NCI-H748 (cell line): ENCODE measurements around the gene PDSS1.
A peak's percentile ranks its signal among the peaks of the same experiment; 100 is the strongest.
"Not testable (repeated sequence)": the region's sequence is repeated elsewhere in the genome, so short reads cannot be mapped to it uniquely, and the experiment has no call there.

Experiments used
- DNase-seq: peaks from one replicate; lab custom pipeline; 2025; ENCODE audit not compliant: unreplicated experiment; lab: John Stamatoyannopoulos, UW

Gene PDSS1, protein sequence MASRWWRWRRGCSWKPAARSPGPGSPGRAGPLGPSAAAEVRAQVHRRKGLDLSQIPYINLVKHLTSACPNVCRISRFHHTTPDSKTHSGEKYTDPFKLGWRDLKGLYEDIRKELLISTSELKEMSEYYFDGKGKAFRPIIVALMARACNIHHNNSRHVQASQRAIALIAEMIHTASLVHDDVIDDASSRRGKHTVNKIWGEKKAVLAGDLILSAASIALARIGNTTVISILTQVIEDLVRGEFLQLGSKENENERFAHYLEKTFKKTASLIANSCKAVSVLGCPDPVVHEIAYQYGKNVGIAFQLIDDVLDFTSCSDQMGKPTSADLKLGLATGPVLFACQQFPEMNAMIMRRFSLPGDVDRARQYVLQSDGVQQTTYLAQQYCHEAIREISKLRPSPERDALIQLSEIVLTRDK

DNA sequence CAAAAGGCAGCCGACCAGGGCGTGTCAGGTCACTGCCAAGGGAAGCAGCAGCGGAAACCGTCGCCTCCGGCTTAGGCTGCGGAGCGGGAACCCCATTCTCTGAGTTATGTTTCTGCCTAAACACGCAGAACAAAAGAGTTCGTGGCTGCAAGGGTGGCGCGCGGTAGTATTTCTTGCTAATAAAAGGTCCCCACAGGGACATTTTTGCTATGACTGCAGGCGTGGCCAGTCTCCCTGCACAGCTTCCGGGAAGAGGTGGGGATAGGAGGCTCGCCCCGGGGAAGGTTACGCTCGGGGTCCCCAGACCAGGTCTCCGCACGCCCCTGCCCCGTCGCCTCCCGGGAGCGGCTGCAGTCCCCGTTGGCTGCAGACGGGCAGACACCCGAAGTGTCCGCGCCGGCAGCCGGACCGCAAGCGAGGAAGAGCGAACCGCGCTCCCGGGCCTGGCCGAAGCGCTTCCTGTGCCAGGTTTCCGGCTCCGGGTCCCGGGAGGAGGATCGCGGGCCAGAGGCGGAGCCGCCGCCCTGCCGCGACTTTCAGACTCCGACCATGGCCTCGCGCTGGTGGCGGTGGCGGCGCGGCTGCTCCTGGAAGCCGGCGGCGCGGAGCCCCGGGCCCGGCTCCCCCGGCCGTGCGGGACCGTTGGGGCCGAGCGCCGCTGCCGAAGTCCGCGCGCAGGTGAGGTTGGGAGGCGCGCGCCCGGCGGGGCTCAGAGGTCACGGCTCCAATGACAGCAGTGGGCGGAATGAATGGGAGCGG lies at the start of gene PDSS1:
Gene PDSS1, plus strand, starts transcription at position 539 of the 759 bp plus-strand sequence. Its CDS starts 11 bp downstream, at position 550.
- DNase-seq: peak; percentile 71

DNA sequence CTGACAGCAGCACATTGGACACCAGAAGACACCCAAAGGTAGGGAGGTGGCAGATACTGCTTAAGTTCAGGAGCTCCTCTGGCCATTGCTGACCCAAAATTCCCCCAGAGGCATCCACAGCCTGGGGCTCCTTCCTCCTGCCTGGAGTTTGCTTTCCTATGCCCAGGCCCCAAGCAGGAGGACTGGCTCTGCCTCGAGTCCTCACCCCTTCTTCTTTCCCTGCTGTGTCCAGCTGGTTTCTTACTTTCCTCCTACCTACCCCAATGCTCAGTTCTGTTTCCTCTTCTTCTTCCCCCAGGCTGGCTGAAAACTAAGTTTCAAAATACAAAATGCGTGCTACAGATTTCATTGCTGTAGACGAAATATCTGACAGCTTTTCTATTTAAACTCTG lies 49.3 kb upstream of the PDSS1 start:
- DNase-seq: not testable (repeated sequence)

DNA sequence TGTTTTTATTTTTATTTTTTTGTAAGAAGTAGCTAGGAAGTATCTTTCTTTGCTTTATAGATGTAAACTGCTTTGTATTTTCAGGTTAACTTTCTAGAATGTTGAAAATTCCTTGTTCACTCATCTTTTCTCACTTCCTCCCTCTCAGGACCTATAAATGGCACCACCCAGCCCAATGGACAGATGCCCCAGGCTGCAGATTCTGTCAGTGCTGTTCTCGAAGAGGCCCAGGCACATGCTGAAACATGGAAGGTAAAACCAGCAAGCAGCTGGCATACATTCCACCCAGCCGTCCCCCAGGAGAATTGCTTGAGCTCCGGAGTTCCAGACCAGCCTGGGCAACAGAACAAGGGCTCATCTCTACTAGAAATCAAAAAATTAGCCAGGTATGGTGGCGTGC lies 47.1 kb upstream of the PDSS1 start:
- DNase-seq: no peak

DNA sequence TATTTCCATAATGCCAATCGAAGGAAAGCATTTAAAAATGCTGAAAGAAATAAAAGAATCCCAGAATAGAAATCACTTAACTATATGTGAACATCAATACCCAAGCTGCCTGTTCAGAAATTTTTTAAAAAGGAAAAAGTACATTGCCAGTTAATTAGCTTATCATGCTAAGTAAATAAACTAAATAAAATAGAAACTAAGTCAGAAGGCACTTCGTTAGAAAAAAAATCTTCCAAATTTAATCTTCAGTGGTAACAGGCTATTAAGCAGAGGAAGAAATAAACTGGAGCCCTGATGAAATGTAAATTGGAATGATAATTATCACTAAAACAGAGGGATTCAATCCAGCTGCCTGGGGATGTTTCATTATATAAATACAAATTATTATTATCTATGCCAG lies 46.0 kb upstream of the PDSS1 start:
- DNase-seq: not testable (repeated sequence)

DNA sequence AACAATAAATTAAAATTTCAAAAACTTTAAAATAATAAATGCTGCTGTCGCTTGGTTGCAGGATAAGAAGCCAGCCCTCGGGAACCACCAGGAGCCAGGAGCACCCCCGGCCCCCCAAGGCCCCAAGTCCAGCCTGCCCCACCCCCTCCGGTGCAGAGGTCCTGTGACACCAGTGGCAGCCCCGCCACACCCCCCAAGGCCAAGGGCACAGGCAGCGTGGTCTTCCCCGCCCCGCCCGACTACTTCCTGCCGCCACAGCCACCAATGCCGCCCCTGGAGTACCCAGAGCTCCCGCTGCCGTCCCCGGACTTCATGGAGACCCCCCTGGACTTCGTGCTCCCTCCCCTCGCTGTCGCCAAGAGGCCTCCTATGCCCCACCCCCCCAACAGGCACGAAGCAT lies 44.5 kb upstream of the PDSS1 start:
- DNase-seq: no peak

DNA sequence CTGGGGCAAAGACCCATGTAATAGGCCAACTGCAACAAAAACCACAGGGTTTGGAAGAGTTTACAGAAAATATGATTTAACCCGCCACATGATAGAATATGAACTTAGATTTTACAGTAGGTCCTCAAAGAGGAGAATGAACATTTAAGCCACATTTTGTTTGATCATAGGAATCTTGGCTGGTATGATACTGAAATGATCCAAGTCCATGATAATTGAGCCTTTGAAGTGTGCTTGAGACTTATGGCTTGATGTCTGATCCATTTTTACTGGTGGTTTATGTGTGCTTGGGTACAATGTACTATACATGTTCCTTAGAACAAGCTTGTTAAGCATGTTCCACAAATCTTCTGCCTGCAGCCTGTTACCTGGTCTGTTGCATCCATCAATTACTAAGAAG lies 41.8 kb upstream of the PDSS1 start:
- DNase-seq: no peak

DNA sequence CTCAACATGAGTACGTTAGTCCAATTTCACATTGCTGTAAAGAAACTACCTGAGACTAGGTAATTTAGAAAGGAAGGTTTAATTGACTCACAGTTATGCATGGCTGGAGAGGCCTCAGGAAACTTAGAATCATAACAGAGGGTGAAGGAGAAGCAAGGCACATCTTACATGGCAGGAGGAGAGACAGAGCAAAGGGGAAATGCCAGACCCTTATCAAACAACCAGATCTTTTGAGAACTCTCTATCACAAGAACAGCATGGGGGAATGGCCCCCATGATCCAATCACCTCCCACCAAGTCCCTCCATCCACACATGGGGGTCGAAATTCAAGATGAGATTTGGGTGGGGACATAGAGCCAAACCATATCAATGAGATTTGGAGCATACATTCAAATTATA lies 34.6 kb upstream of the PDSS1 start:
- no peak for DNase-seq

DNA sequence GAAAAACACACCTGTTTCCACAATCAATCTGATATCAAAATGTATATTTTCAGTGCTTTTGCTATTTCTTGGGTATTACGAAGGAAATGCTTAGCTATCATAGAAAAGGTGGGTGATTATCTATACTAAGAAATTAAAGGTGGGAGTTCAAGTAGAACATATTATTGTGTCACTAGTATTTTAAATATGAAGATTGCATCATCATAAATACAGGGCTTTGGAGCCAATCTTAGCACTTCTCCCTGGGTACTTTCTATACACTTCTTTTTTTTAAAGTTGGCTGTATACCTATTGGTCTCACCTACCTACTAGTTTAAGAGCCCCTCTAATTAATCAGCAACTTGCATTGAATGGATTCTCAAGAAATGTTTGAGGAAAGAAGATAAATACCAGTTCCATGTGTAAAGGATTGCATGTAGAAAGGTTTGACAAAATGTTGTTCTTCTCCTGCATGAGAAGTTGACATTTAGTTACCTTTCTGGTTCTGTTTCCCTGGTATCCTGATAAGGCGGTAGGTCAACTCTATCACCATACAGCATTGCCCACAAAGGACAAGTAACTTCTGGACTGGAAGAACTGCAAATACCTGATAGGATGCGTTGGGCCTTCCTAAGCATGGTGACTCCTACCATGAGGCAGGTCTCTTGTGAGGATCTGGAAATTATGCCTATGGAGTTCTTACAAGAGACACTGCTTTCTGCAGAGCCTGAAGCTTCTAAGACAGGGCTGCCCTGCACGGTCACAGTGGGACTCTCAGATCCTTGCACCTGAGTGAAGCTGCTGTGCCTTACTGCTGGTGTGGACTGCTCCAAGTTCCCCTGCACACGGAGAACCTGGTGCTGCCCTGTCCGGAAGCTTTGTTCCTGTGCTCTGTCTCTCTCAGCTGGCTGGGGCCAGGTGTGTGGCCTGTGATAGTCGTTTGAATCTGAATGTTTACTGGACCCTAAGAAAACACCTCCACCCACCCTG lies 32.1 kb upstream of the PDSS1 start:
- no peak for DNase-seq

DNA sequence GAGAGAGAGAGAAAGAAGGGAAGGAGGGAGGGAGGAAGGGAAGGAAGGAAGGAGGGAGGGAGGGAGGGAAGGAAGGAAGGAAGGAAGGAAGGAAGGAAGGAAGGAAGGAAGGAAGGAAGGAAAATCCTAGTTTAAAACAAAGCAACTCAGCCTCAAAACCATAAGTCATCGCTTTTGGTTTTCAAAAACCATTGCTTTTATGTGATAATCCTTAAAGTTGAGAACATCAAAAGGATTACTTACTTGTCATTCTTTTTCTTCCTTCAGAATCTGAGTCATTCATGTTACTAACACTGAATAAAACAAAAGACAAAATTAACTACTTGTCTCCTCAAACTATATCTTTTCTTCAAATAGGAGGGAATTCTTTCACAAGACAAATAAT lies 21.6 kb upstream of the PDSS1 start:
- DNase-seq: no peak

DNA sequence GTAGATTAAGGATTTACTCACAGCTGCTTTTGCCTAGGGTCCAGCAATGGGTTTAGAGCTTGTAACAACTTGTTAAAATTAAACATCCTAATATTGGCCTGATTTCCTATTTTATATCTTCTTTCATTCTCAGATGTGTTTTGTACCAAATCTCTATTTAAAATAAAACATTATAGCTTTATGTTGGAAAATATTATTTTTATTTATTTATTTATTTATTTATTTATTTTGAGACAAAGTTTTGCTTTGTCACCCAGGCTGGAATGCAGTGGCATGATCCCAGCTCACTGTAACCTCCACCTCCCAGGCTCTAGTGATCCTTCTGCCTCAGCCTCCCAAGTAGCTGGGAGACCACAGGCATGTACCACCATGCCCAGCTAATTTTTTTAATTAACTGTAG lies 17.9 kb upstream of the PDSS1 start:
- no peak for DNase-seq

DNA sequence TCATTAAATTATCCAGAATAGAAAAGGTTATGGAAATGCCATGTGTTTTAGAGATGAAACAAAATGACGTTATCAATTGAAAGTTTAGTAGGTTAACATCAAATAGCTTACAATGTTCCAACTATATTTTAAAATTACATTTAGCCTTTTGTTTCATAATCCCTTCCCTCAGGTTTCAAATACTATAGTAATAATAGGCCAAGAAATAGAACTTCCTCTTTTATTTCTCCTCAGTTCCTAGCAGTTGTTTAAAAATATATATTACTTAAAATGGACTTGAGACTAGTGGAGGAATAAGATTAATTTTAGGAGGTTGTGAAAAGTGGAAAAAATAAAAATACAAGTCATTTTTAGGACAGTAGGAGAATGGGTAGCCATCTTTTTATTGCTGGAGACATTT lies 16.4 kb upstream of the PDSS1 start:
- DNase-seq: no peak

DNA sequence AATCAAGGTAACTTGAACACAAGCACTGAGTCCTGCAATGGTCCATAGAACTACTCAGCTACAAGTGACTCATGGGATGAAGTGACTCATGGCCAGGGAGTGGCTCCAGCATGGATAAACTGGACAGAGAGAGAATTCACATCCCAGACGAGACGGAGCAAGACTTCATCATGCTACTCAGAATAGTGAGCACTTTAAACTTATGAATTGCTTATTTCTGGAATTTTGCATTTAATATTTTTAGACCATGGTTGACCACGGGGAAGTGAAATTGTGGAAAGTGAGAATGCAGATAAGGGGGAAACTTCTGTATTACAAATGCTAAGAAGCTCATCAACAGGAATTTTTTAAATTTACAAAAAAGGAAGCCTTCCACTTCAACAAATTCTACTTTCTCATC lies 15.5 kb upstream of the PDSS1 start:
- not testable (repeated sequence) for DNase-seq

DNA sequence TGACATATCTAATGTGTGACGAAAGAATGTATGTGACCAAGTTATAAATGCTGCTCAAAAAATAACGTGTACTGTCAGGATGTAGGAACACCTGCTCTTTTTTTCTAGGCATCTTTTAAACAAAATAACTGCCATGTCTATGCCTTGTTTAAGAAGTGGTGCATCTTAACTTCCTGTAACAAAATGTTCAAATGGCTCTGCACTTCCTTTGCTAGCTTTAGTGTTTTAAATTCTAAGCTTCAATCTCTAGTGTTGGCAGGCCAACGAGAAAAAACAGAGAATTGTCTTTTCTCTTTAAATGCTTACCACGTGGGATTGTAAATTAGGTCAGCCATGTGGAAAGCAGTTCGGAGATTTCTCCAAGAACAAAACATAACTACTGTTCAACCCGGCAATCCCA lies 14.6 kb upstream of the PDSS1 start:
- no peak for DNase-seq

DNA sequence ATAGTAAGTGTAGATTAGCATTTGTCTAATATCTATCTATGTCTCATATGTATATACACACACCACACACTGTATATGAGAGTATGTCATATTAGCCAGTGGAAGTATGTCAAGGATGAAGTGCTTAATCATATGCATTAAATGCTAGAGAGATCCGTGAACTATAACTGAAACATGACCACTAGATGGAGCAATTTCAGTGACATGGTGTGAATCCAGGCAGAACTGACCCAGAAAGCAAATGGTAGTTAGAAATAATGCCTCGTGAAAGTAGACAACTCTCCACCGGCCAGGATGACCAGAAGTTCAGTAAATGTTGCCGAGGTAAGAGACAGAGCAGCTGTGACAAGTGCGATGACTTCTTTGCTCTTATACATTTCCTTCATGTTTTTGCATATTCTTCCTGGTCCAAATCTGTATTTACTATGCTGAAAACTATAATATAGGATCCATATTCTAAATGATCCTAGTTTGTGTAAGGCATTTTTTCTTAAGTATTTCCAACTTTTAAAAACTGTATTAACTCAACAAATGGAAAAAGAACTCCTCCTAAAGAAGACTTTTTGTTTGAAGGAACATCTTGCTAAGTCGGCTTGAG lies 12.7 kb upstream of the PDSS1 start:
- peak; percentile 45 for DNase-seq

DNA sequence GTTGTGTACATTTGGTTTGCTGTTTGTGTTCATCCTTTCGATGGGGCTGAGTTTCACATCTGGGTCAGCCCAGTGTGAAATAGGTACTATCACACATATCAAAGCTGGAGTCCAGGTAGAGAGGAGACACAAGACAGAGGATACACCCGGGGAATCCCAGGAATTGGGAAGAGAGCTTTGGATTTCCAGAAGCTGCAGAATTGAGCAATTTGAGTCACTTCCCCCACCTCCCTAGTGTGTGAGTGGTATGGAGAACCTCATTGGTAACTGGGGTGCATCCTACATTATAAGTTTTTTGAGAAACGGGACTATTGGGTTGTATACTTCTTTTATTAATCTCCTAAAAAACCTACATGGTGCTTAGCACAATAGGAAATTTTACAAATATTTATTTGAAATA lies 12.1 kb upstream of the PDSS1 start:
- no peak for DNase-seq

DNA sequence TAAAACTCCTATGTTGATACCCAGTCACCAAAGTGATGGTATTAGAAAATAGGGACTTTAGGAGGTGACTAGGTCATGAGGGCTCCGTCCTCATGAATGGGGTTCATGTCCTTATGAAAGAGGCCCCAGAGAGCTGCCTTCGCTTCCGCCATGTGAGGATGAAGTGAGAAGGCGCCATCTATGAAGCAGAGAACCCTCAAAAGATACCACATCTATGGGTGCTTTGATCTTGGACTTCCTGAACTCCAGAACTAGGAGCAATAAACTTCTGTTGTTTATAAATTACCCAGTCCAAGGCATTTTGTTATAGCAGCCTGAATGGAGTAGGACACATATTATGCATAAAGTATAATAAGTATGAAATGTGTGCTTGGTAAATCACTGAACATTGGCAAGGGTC lies 8.1 kb upstream of the PDSS1 start:
- DNase-seq: no peak

DNA sequence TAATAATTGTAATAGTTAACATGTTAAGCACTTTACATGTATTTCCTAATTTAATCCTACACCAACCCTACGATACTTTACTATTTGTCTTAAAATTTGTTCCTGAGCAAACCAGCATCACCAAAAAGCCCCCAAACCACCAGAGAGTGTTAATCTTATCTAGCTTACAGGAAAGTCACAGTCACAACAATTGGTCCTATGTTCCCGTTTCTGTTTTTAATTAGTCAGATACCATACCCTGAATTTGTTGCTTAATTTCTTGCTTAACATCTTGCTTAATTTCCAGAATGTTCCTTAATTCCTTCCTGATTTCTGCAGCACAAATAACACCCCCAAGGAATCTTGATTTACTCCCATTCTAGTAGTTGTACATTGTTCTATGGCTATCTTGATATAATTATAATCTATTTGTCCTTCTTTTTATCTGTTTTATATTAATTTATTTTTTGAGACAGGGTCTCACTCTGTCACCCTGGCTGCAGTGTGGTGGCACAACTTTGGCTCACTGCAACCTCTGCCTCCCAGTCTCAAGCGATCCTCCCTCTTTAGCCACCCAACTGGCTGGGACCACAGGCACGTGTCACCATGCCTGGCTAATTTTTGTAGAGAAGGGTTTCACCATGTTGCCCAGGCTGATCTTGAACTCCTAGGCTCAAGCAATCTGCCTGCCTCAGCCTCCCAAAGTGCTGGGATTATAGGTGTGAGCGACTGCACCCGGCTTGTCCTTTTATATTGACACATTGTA lies 6.6 kb upstream of the PDSS1 start:
- DNase-seq: no peak

DNA sequence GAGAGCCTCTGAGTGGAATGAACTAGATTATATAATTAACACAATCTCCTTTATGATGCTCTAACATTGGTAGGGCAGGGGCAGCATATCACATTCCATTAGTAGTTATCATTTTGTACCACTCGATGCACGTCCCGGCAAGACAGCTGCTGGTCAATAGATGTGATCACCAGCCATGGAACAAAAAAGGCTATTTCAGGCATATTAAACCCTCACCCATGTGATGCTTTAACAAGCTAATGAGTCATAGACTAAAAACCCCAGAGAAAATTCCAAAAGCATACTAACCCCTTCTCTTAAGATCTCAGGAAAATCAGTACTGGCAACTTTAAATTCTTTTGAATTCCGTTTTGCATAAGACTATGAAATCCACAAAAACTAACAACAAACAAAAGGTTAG lies 3.0 kb upstream of the PDSS1 start:
- DNase-seq: not testable (repeated sequence)

DNA sequence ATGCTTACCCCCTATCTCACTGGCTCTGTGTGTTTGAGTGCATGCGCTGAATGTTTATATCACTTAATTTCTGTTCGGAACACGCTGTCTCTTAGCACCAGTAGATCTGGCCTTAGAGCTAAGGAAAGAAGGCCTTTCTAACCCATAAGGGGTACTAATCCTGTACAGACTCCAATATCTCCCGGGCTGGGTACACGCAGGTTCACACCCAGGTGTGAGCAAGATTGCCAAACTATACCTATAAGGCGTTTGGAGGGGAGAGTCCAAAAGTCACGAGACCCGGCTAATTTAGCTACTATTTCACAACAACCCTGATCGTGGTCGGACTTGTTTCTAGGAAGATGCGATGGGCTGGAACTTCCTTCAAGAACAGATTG lies 727 bp upstream of the PDSS1 start:
- DNase-seq: no peak

DNA sequence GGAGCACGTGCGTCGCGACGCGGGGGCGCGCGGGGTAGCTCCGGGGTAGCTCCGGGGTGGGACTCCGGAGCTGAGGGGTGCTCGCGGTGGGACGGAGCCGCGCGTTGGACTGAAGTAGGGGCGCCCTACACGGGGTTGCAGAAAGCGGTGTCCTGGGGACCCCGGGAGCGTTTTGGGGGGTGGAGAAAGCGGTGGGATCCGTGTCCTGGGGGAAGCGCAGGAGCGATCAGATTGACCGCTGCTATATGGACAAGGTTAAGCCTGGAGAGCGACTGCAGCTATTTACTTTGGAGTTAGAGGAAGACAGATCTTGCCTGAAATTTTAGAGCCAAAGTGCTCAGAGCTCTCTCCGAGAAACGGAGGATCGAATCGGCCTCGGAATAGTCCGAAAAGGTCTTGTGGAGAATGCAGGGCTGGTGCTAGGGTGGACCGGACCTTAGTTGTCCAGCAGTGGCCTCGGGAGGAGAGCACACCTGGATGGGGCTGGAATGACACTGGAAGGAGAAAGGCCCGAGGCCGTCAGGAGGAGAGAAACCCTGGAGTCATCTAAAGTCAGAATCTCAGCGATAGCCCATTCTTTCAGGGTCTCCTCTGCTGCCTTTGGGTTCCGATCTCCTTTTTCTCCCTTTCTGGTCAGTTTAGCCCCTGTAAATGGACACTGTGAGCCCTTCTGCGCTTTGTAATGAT lies 564 bp downstream of the PDSS1 start:
- DNase-seq: peak; percentile 14
